Measurements from ENCODE around the gene FTO.

GRCh38 chr16:53817812-53818550 is 114.0 kb downstream of the FTO start:
- TF ChIP-seq POLR2AphosphoS5 (IDR thresholded peaks at IDR 0.05; ENCODE audit: borderline replicate concordance, low read depth, low read length) (no peak), EZH2 (IDR thresholded peaks at IDR 0.05) (no peak)

All from SK-N-MC (cell line).